Measurements from ENCODE around the gene CFAP45.
"Not testable (repeated sequence)": the region's sequence is repeated elsewhere in the genome, so short reads cannot be mapped to it uniquely, and the experiment has no call there.

CFAP45 gene

DNA sequence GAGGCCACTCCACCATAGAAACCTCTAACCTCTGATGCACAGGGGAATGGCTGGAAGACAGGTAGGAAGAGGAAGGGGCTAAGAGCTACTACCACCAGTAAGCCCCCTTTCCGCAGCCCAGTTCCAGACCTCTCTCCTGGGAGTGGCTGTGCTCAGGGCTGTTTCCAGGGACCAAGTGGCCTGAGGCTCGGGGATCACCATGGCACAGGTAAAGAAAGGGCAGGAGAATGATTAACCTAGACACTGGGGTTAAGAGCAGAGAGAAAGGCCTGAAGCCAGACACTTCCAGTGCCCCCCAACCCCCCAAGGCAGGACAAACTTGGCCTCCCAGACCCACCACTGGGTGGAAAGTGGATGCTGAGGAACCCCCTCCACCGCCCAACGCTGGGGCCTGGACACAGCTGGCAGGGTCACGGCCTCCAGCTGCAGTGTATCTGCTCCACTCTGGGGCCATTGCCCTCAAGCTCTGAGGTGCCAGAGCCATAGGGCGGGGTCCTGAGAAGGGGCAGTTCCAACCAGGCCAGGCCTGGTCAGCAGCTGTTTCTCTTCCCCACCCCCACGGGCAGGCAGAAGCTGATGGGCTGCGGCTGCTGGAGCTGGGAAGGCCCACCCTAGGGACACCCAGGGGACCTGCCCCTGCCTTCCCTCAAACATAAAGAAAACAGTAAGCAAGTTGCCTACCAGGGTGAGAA, 22.7 kb upstream of the CFAP45 start:
- DNase-seq: no peak

DNA sequence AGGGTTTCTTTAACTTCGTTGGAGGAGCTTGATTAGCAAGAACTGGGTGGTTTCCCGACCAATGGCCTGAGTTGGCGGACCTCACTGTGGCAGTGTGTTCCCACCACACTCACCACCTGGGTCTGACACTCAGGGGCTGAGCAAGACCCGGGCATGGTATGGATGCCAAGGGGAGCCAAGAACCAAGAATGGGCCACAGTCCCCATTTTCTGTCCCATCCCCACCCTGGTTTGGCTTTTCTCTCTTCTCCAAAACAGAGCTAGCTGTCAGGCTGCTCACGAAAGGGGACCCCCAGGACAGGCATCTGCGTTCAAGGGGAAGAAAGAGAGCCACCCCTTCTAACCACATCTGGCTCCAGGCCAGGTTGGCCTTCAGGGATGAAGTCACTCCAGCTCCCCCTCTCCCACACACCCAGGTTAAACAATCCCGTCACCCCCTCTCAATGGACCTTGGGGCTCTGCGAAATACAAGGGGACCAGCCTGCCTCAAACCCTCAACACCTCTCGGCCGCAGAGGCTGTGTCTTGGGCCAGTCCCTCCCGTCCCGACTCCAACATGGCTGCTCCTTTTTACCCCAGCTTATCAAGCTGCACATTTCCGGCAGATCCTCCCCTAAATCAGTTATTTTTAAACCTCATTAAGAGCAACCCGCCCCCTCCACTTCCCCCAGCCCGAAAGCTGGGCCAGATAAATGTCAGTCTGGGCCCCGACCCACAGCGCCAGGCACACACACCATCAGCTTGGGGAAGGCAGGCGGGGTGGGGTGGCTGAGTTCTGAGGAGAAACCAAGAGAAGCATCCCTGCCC, 21.9 kb upstream of the CFAP45 start:
- no peak for DNase-seq

DNA sequence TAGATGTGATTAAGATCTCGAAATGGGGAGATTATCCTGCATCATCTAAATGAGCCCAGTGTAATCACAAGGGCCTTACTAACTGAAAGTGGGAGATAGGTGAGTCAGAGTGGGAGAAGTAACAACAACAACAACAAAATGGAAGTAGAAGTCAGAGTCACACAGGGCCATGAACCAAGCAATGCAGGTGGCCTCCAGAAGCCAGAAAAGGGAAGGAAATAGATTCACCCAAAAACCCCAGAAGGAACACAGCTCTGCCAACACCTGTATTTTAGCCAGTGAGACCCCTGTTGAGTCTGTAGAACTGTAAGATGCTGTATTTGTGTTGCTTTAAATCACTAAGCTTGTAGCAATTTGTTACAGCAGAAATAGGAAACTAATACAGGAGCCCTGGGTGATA, 21.3 kb upstream of the CFAP45 start:
- no peak for DNase-seq

DNA sequence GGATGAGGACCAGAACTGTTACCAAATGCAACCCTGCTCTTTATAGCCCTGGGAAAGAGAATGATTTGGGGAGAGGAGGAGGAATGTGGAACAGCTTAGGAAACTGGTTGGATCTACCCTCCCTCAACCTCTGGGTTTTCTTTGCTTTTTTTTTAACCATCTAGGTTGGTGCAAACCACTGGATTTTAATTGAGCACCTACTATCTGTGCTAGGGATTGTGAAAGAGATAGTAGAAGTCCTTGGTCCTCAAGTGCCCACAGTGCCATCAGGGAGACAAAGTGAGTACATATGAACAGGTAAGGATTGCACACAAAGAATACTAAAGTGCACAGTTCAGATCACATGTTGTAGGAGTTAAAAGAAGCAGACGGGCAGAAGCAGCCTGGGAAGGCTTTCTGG, 20.7 kb upstream of the CFAP45 start:
- DNase-seq: no peak

DNA sequence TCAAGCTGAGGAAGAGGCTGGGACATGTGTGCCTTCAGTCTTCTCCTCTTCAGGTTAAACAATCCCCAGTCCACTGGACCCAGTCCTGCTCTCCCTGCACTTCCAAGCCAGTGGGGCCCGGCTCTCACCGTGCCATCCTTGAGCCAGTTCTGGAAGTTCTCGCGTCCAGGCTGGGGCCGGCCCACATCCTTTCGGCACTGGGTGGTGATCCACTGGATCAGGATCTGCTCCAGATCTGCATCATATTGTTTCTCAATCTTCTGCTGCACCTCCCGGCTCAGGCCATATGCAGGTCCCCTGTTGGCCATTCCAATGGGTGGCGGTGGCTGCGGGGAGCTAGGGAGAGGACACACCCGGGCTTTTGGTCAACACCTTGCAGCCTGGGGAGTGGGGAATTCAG, 20.2 kb upstream of the CFAP45 start:
- DNase-seq: no peak

DNA sequence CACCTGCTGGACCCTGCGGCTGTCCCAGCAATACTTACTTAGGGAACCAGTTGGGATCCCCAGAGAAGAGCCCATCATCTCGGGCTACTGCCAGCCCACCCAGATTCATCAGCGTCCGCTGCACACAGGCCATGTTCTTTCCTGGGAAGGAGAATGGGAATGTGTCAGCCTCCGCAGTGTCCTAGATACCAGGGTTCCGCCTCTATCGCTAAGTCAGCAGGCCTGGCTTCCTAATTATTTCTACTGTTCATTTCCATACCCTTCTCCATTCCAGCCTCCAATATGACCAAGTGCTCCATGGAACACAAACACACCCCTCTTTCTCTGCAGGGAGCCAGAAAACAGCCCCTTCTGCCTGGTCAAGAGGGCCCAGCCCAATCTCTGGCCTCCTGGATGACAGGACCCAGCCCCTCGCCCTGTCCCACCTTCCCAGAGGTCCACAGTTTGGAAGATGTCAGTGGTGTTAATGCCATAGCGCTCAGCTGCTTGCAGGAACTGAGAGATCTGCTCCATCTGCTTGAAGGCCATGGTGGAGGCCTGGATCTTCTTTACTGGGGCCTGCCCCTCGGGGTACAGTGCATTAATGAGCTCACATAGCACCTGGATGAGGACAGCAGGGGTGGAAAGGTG, 19.4 kb upstream of the CFAP45 start:
- no peak for DNase-seq

DNA sequence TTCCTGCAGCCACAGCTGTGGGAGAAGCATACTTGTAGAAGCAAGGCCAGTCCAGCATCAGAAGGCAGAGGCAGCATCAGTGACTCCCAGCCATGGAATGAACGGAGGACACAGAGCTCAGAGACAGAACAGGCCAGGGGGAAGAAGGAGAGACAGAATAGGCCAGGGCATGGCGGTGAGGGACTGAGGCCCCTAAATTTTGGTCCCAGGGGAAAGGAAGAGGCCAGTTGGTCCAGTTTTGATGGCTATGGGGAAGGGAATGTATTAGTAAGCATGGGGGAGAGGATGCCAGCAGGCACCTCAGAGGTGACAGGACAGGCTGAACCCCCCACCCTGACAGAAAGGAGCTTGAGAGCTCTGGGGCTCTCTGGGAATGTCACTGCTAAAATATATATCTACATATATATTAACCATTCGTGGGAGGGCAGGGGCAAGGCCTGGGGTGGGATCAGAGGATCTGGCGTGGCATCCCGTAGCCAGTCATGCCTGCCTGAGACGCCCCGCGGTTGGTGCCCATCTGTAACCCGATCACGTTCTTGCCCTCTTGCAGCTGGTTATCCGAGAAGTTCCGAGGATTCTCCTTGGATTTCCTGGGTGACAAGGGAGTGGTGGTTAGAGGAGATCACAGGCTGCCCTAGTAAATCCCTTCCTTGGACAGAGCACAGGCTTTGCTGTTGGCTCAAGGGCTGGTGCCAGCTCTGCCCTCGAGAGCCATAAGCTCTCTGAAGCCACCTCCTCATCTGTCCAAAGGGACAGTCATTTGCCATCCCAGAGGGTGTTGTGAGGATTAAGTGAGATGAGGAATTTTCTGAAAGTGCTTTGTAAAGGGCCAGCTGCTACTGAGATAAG, 18.6 kb upstream of the CFAP45 start:
- DNase-seq: no peak

DNA sequence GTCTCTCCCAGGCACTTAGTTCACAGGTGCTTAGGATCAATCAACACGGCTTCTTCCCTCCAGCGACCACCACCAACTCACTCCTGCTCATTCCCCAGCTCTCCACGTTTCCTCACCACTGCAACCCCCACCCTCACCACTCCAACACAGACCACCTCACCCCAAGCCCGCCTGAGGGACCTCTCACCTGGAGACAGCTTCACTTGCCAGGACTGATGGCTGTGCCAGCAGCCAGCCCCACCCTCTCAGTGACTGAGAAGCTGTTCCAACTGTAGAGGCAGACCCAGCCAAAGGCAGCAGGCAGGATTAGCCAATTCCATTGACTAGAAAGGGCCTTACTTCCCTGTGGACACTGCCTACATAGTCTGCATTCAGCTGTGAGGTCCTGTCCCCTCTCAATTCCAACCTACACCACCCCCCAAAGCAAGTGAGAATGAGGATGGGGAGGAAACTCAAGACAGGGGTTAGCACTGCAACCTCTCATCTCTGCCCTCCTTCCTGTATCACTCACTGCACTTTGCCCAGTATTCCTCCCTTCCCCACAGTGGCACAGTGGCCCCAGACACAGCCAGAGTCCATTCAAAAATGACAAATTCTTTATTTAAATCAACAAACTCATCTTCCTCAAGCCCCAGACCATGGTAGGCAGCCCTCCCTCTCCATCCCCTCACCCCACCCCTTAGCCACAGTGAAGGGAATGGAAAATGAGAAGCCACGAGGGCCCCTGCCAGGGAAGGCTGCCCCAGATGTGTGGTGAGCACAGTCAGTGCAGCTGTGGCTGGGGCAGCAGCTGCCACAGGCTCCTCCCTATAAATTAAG, 17.8 kb upstream of the CFAP45 start:
- no peak for DNase-seq

DNA sequence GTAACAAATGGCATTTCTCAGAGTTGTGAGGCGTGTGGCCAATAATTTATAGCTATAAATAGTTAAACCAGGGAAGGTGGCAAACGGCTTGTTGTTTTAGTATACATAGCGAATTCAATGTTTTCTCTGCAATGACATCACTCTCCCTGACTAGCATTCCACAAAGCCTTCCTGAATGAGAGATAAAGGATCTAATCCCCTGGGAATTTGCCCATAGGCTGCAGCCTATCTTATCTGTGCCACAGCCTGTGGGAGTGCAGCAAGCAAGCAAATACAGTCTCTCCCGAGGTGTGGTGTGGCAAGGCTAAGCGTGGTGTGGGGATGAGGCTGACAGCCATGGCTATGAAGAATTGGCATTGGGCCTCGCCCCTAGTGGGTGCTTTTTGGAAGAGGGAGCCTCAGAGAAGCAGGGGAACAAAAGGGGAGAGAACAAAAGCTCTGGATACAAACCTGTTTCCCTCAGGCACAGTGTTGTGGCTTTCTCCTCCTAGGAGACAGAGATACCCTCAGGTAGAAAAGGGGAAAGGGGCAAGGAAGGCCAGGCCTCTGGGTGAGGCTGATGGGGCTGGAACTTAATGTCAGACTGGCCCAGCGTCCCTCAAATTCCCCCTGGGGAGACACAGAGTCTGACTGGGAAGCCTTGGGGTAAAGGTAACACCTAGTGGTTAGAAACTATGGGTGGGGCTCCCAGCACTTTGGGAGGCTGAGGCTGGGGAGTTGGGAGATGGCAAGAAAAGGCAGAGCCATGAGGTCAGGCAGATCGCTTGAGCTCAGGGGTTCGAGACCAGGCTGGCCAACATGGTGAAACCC, 16.5 kb upstream of the CFAP45 start:
- no peak for DNase-seq

DNA sequence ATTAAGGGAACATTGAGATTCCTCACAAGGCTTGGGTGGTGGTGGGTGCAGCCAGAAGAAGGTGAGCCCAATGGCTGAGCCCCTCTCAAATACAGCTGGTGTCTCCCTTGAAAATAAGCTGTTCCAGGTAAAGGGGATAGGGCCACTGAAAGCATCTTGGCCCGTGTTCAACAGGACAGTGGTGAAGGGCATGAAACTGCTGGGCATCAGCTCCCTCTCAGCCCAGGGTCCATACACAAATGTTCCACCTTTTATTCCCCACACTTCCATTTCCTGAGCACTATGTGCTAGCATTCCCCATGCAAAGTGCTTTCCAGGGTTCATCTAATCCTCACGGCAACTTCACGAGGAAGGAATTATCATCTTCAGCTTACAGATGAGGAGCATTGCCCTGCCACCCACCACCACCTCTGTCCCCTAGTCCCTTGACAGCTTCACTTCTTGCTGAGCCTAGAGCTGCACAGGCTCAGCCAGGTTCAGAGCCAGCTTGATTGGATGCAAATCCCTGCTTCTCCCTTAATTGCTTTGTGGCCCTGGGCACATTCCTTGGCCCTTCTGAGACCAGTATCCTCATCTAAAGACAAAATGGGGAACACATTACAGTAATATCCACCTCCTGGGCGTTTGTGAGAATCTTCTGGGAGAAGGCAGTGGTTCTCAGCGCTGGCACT, 15.7 kb upstream of the CFAP45 start:
- no peak for DNase-seq

DNA sequence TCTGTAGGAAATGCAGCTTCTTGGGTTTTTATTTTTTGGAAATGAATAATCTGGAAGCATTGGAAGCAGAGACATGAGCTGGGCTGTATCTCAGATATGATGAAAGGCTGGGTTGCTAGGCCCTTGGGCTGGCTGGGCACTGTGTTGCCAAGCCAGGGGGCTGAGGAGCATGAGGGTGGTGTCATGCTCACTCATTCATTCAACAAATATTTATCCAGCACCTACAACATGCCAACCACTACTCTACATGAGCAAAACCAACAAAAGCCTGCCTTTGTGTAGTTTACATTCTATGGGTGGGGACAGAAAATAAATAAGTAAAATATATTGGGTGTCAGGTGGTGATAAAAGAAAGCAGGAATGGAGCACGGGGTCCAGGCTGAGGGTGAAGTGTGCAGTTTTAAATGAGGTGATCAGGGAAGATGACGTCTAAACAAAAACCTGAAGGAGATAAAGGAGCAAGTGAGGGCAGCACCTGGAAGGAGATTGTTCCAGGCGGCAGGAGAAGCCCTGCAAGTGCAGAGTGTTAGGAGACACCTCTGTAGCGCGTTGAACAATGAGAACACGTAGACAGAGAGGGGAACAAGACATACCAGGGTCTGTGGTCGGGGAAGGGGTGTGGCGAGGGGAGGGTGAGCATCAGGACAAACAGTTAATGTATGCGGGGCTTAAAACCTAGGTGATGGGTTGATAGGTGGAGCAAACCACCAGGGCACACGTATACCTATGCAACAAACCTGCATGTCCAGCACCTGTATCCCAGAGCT, 14.5 kb upstream of the CFAP45 start:
- DNase-seq: no peak

DNA sequence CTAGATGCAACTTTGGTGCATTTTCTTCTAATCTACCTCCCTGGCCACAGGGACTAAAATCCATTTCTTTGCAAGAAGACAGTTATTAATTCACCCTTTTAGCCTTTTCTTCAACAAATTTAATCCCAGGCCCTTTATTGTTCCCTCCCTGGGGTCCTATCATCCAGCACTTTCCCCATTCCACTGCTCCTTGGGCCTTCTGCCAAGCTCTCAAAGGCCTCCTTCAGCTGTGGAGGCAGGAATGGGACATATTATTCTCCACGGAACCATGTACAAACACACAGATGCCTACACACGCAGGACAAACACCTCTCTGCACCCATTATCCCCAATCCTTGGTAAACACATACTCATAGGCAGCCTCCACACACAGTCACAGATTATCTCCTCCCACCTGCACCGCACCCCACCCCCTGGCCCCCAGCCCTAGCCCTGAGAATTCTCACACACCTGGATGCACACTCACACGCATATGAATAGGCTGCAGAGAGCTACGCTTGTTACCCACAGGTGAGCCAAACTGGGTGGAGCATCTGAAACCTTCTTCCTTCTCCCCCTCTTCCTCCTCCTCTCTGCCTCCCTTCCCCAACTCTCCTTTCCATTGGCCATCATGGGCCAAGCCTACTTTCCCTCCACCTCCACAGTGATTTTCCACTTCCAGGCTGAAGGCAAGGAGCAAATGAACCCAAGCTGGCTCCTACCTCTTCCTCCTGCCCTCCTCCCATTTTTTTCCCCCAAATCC, 13.7 kb upstream of the CFAP45 start:
- DNase-seq: no peak

DNA sequence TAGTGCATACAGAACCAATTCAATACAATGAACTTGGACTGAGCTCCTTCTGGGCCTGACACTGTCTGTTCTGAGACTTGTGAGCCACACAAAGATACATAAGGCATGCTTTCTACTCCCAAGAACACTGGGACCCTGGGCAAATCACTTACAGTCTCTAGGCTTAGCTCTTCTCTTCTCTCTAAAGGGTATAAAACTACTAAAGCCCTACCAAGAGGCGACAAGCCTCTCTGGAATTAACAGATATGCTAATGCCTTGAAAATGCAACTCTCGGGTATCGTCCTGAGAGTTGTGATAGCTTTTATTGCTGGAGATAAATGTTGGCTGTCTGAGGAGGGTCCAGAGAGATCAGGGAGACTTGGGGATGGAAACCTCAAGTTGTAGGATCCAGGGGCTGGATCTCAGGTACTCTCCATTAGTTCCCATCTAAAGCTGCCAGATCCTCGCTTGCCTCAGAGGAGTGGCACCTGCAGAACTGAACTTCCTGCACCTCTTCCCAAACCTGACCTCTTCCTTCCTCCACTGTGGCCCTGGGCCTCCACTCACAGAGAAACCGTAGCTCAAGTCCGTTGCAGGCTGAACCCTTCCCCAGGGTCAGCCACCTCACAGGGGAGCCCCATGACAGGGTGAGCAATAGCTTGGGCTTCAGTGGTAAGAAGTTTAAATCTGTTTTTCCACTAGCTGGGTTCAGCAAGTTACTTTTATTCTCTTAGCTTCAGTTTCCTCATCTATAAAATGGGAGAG, 11.5 kb upstream of the CFAP45 start:
- DNase-seq: no peak

DNA sequence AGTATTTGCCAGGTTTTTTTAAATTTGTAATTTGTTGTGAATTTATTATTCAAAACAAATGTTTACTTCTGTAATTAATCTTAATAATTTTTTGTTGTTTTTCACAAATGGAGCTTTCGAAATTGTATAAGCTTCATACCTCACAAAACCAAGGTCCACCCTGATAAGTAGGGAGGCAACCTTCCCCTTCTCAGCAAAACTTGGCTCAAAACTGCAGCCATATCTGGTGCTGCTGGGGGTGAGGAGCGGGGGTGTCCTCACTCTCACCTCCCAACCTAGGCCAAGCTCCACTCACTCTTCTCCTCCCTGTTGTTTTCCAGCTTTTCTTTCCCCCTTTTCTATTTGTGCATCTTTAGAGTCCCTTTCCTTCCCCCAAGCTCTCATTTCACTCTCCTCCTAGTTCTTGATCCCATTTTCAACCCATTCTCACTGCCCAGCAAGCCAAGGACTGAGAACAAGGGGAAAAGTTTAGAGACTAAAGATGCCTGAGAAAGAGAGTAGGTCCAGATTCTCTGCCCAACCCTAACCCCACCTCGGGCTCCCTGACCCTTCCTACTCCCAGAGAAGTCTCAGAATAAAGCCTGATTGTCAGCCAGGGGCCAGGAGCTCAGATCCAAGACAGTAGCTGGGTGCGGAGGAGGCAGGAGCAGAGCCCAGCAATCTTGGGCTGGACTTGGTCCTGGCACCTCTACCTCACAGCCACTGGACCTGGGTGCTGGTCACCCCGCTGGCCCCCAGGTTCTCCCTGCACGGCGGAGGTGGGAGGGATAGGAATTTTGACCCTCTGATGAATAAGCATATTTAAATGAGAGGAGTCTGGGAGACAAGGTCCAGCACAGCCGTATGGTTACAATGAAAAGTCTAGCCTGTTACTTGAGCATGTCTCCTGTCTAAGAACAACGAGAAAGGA, 8.3 kb upstream of the CFAP45 start:
- no peak for DNase-seq

DNA sequence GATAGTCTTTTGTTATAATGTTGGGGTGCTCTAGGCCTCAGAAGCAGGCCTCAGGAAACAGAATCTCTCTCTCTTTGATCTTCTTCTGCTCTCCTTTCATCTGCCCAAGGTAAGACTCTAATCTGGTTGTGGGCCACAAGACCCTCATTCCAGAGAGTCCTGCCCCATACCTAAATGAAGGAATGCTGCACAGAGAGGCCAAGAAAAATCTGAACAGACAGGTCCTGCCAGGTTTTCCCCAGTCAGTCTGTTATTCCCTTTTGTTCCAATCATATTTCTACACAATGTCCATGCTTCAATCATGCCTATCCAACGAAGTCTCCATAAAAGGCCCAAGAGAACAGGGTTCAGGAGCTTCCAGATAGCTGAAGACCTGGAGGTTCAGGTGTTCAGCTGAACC, 7.0 kb upstream of the CFAP45 start:
- DNase-seq: no peak

DNA sequence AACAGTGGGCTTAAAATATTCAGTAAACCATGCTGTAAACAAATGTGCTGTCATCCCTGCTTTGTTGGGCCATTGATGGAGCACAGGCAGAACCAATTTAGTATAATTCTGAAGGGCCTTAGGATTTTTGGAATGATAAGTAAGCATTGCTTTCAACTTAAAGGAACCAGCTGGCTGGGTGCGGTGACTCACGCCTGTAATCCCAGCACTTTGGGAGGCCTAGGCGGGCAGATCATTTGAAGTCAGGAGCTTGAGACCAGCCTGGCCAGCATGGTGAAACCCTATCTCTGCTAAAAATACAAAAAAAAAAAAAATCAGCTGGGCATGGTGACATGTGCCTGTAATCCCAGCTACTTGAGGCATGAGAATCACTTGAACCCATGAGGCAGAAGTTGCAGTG, 4.1 kb upstream of the CFAP45 start:
- not testable (repeated sequence) for DNase-seq

DNA sequence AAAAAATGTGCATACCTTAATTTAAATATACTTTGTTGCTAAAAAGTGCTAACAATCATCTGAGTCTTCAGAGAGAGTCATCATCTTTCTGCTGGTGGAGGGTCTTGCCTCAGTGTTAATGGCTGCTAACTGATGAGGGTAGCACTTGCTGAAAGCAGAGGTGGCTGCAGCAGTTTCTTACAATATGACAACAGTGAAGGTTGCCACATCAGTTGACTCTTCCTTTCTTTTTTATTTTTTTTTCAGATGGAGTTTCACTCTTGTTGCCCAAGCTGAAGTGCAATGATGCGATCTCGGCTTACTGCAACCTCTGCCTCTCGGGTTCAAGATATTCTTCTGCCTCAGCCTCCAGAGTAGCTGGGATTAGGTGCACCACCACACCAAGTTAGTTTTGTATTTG, 2.6 kb upstream of the CFAP45 start:
- DNase-seq: no peak

Data from NCI-H1436 treated with DMSO at 0.1 percent for 48 hours (cell line).